Panc1 (cell line): ENCODE data around the gene SYDE2. TPM values are rescaled to one million over a fixed set of nuclear protein-coding genes. Genes with fewer than 3 reads are reported as not detected.

Source experiments
- ATAC-seq: fragments of 200-7000 bp; cut with Tn5 transposase; 2 replicates; pipeline ENCODE4 v1.9.1; 2020; ENCODE audit warnings: mild to moderate bottlenecking, moderate library complexity
- BruUV-seq: library from RNA; stranded (reverse); fragments of 400-500 nt; replicated peaks from 2 replicates; lab custom pipeline; 2021; lab: Mats Ljungman, UMichigan
- CTCF ChIA-PET: fragments of 300-600 bp; sonication (Branson Sonifier 250); formaldehyde crosslinking; loops from one replicate; lab custom pipeline; 2022; ENCODE audit warnings: antibody characterized with exemption; lab: Charles Lee
- POLR2A ChIA-PET: fragments of 300-600 bp; sonication (Branson Sonifier 250); formaldehyde crosslinking; loops from one replicate; lab custom pipeline; 2022; ENCODE audit warnings: antibody characterized with exemption; lab: Charles Lee
- DNase-seq: peaks from one replicate; pipeline ENCODE4 v3.0.0-alpha.2; 2010; ENCODE audit warnings: low read depth, low spot score
- H3K27ac ChIP-seq: 2 replicates; pipeline ENCODE4 v1.5.1; 2011; ENCODE audit warnings: mild to moderate bottlenecking, low read length, inconsistent platforms
- H3K27me3 ChIP-seq: fragments of 200-500 bp; sonication (Bioruptor generic); 2 replicates; pipeline ENCODE4 v1.6.0; 2014; ENCODE audit warnings: low read length, inconsistent platforms; ENCODE audit not compliant: control insufficient read depth, insufficient read depth
- H3K36me3 ChIP-seq: fragments of 200-500 bp; sonication (Bioruptor generic); 2 replicates; pipeline ENCODE4 v1.5.1; 2014; ENCODE audit warnings: inconsistent platforms, mild to moderate bottlenecking, low read length, moderate library complexity; ENCODE audit not compliant: control insufficient read depth, insufficient read depth
- H3K4me1 ChIP-seq: 2 replicates; pipeline ENCODE4 v1.5.1; 2011; ENCODE audit warnings: inconsistent platforms, mild to moderate bottlenecking, low read length, moderate library complexity; ENCODE audit not compliant: control insufficient read depth, insufficient read depth
- H3K4me3 ChIP-seq, 2 experiments: 2 replicates each; pipeline ENCODE4 v1.5.1; 2011 to 2012; ENCODE audit warnings: low read depth in 2 of 2, low read length in 2 of 2, mild to moderate bottlenecking in 2 of 2, inconsistent platforms in 1 of 2, moderate library complexity in 1 of 2
- H3K9me3 ChIP-seq: fragments of 200-500 bp; sonication (Bioruptor generic); 2 replicates; pipeline ENCODE4 v1.5.1; 2014; ENCODE audit warnings: low read depth, mild to moderate bottlenecking, inconsistent platforms, low read length, moderate library complexity; ENCODE audit not compliant: control insufficient read depth, insufficient read depth
- CTCF ChIP-seq: fragments of 450-650 bp; IDR thresholded peaks from 2 replicates; pipeline ENCODE4 v1.5.1; 2017; ENCODE audit warnings: mild to moderate bottlenecking
- POLR2AphosphoS5 ChIP-seq: IDR thresholded peaks from 2 replicates; pipeline ENCODE4 v1.6.1; 2012; ENCODE audit warnings: mild to moderate bottlenecking, low read depth, low read length, moderate library complexity
- REST ChIP-seq, 2 experiments: IDR thresholded peaks; 2 replicates each; pipeline ENCODE4 v1.6.1; 2011 to 2012; ENCODE audit warnings: low read depth in 2 of 2, control low read depth in 1 of 2, low read length in 1 of 2, mild to moderate bottlenecking in 1 of 2, moderate library complexity in 1 of 2; ENCODE audit not compliant: insufficient read depth in 1 of 2
- SIN3A ChIP-seq: IDR thresholded peaks from 2 replicates; pipeline ENCODE4 v1.6.1; 2012; ENCODE audit warnings: low read depth, mild to moderate bottlenecking, low read length, moderate library complexity, borderline replicate concordance; ENCODE audit not compliant: insufficient read depth
- TCF7L2 ChIP-seq: IDR thresholded peaks from 2 replicates; pipeline ENCODE4 v1.6.1; 2011; ENCODE audit warnings: mild to moderate bottlenecking, low read depth, low read length, inconsistent platforms
- in situ Hi-C: cut with HindIII; loops from 2 replicates; pipeline ENCODE4 v1.10.0; 2016; ENCODE audit warnings: low sequenced_read_pairs, low pct_unique_long_range_greater_than_20kb
- intact Hi-C: fragments of 100-400 bp; cut with micrococcal nuclease; formaldehyde crosslinking; loops from one replicate; pipeline ENCODE4 v1.10.0; 2022; ENCODE audit not compliant: unreplicated experiment
- total RNA-seq: library from RNA; stranded (reverse); gene quantifications from one replicate; pipeline ENCODE4 v1.2.1, GENCODE V29; 2021; ENCODE audit not compliant: unreplicated experiment

SYDE2 gene
- total RNA-seq, 1 experiment from 2014 or later, result 18.2 TPM

- ChIA-PET CTCF (interaction anchor here (0.6 to 1.5 kb wide), 3 partner anchors 11 to 272 kb away, joined by 3 to 4 read pairs (median 3); no protein-coding TSS in a partner anchor), POLR2A (interaction anchor here (0.6 kb wide), 1 partner anchor 54 kb away, joined by 5 read pairs; no protein-coding TSS in a partner anchor)
- no peak for DNase-seq
- BruUV-seq, result no TSS peak
- no peak overlapping the region for H3K27ac ChIP-seq
- in situ Hi-C loops (no loop called here), intact Hi-C loops (no loop called here)
- no peaks in the 10 kb centered on the region for H3K36me3 ChIP-seq
- H3K27me3 ChIP-seq, result no peaks in the 10 kb centered on the region
- ATAC-seq, result no peak
- peaks cover 18% of the 10 kb centered on the region for H3K4me1 ChIP-seq
- no peaks in the 10 kb centered on the region for H3K9me3 ChIP-seq
- no peak for TF ChIP-seq REST (IDR thresholded peaks at IDR 0.05; ENCODE audit: insufficient read depth in 1 of 2, low read depth in 2 of 2, low read length in 1 of 2)
- no peak for TF ChIP-seq POLR2AphosphoS5
- no peak for TF ChIP-seq CTCF
- no peak for TF ChIP-seq TCF7L2
- no peak for TF ChIP-seq SIN3A
- H3K4me3 ChIP-seq, result no peak overlapping the region
Observed at GRCh38 chr1:85216697-85217096, 15.9 kb upstream of the SYDE2 start.

DNA sequence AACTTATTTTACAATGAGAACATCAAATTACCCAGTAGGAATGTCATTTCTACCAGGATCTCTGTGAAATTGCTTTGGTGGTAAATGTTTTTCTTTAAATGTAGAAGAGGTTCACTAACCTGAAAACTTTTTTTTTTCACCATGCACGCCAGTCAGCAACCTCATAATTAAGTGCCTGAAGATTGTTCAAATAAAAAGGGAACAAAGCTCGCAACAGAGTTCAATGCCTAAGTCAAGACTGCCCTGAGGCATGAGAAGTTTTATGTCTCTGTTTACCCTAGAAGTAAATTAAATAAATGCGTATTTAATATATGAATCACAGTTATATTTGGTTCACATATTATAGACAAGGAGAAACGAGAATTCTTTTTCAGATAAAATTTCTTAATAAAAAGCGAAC, 13.8 kb upstream of the SYDE2 start:
- DNase-seq, result no peak
- Histone ChIP-seq H3K9me3 (no peaks in the 10 kb centered on the region), H3K4me1 (peaks cover 18% of the 10 kb centered on the region), H3K27ac (peak overlapping the region; percentile 40), H3K27me3 (no peaks in the 10 kb centered on the region), H3K4me3 (no peak overlapping the region), H3K36me3 (no peaks in the 10 kb centered on the region)
- in situ Hi-C loops, result no loop called here
- intact Hi-C loops, result loop anchor here (2.0 kb wide), 1 partner anchor 14 kb away; the partner anchor contains the start of gene SYDE2
- no TSS peak for BruUV-seq
- ChIA-PET CTCF (interaction anchor here (2.1 kb wide), 1 partner anchor 16 kb away, joined by 4 read pairs; no protein-coding TSS in a partner anchor), POLR2A (no interaction called here)
- ATAC-seq, result peak; percentile 60; the same call in 1 of the 2 replicates
- peak; percentile 78 for TF ChIP-seq TCF7L2
- TF ChIP-seq POLR2AphosphoS5, result no peak
- TF ChIP-seq CTCF, result no peak
- no peak for TF ChIP-seq SIN3A
